A549 (cell line): Measurements from ENCODE around the gene TFF1.

Experiments used
- CBX2 ChIP-seq: fragments of 200-600 bp; sonication (generic); IDR thresholded peaks from 2 replicates; pipeline ENCODE4 v1.6.1; 2016; ENCODE audit warnings: low read depth, mild to moderate bottlenecking, borderline replicate concordance
- CTCF ChIP-seq: fragments of >200 bp; sonication (Bioruptor Twin); formaldehyde crosslinking; IDR thresholded peaks from 3 replicates; pipeline ENCODE4 v1.5.1; 2016
- ELK1 ChIP-seq: fragments of 150-350 bp; IDR thresholded peaks from 2 replicates; pipeline ENCODE4 v1.6.1; 2014; ENCODE audit warnings: low read depth, mild to moderate bottlenecking, low read length
- EP300 ChIP-seq, 2 experiments: fragments of >200 bp; sonication (Bioruptor Twin); formaldehyde crosslinking; IDR thresholded peaks; 2 replicates in 1 of 2; 3 replicates in 1 of 2; pipeline ENCODE4 v1.6.1; 2016 to 2017
- FOSL2 ChIP-seq, 2 experiments: fragments of 450-650 bp in 1 of 2; fragments of >200 bp in 1 of 2; sonication (Bioruptor Twin) in 1 of 2; formaldehyde crosslinking; IDR thresholded peaks; 2 replicates each; pipeline versions ENCODE4 v1.5.0 to v1.6.1; 2016 to 2020; ENCODE audit warnings: mild to moderate bottlenecking in 1 of 2, moderate library complexity in 1 of 2
- HEYL ChIP-seq: fragments of 250-450 bp; sonication (Bioruptor Pico); IDR thresholded peaks from 2 replicates; pipeline ENCODE4 v1.8.0; 2021; ENCODE audit warnings: mild to moderate bottlenecking, moderate library complexity
- POLR2AphosphoS2 ChIP-seq: conservative IDR thresholded peaks from 2 replicates; pipeline ENCODE4 v1.6.1; 2012; ENCODE audit warnings: low read length, improper control_type of control experiment, inconsistent platforms
- REST ChIP-seq: fragments of 200-600 bp; sonication (generic); IDR thresholded peaks from 2 replicates; pipeline ENCODE4 v1.6.1; 2016; ENCODE audit warnings: antibody characterized with exemption, mild to moderate bottlenecking, moderate library complexity

- TF ChIP-seq POLR2AphosphoS2: no peak
- no peak for TF ChIP-seq REST
- no peak for TF ChIP-seq FOSL2 (IDR thresholded peaks at IDR 0.05)
- no peak for TF ChIP-seq FOSL2 (CRISPR knock-in tag; IDR thresholded peaks at IDR 0.05)
- TF ChIP-seq EP300 (IDR thresholded peaks at IDR 0.05): no peak
- no peak for TF ChIP-seq CBX2
- no peak for TF ChIP-seq ELK1
- TF ChIP-seq CTCF: no peak
- no peak for TF ChIP-seq HEYL (CRISPR knock-in tag)
Measured at GRCh38 chr21:42343101-42343500, 23.2 kb downstream of the TFF1 start.
